Mesenchymal stem cell (in vitro differentiated cells and primary cell): ENCODE results near the gene DKK2.
"Not testable (repeated sequence)": the region's sequence is repeated elsewhere in the genome, so short reads cannot be mapped to it uniquely, and the experiment has no call there.

Experiments used
- DNase-seq: peaks from one replicate; pipeline ENCODE4 v3.0.0-alpha.2; 2013
- H2AFZ ChIP-seq: one replicate; pipeline ENCODE4 v1.6.1; 2013; ENCODE audit warnings: low read depth, mild to moderate bottlenecking, control low read depth, inconsistent platforms, low read length, moderate library complexity
- H2AK5ac ChIP-seq: 2 replicates; pipeline ENCODE4 v1.6.1; 2013; ENCODE audit warnings: low read length, moderate library complexity, mild to moderate bottlenecking, inconsistent platforms; ENCODE audit not compliant: severe bottlenecking
- H2BK120ac ChIP-seq: one replicate; pipeline ENCODE4 v1.6.1; 2013; ENCODE audit warnings: low read depth, mild to moderate bottlenecking, inconsistent platforms, low read length, moderate library complexity
- H2BK12ac ChIP-seq, 2 experiments: one replicate each; pipeline ENCODE4 v1.6.1; 2013; ENCODE audit warnings: inconsistent platforms in 2 of 2, low read length in 2 of 2, mild to moderate bottlenecking in 2 of 2, moderate library complexity in 2 of 2, control low read depth in 1 of 2
- H2BK15ac ChIP-seq: one replicate; pipeline ENCODE4 v1.6.1; 2013; ENCODE audit warnings: mild to moderate bottlenecking, low read depth, inconsistent platforms; ENCODE audit not compliant: poor library complexity, severe bottlenecking
- H2BK5ac ChIP-seq: 2 replicates; pipeline ENCODE4 v1.6.1; 2013; ENCODE audit warnings: low read depth, mild to moderate bottlenecking, low read length, control low read depth, inconsistent platforms; ENCODE audit not compliant: poor library complexity, severe bottlenecking
- H3K14ac ChIP-seq, 2 experiments: one replicate each; pipeline ENCODE4 v1.6.1; 2013; ENCODE audit warnings: inconsistent platforms in 2 of 2, low read length in 2 of 2, control low read depth in 1 of 2, mild to moderate bottlenecking in 1 of 2, moderate library complexity in 1 of 2
- H3K18ac ChIP-seq, 2 experiments: one replicate each; pipeline ENCODE4 v1.6.1; 2013; ENCODE audit warnings: inconsistent platforms in 2 of 2, low read length in 2 of 2, control low read depth in 1 of 2, low read depth in 1 of 2, mild to moderate bottlenecking in 1 of 2
- H3K23ac ChIP-seq, 2 experiments: one replicate each; pipeline ENCODE4 v1.6.1; 2013; ENCODE audit warnings: inconsistent platforms in 2 of 2, low read length in 2 of 2, mild to moderate bottlenecking in 2 of 2, moderate library complexity in 2 of 2, control low read depth in 1 of 2
- H3K27ac ChIP-seq: 2 replicates; pipeline ENCODE4 v1.5.1; 2013; ENCODE audit warnings: mild to moderate bottlenecking, moderate library complexity, low read length, control low read depth, inconsistent platforms; ENCODE audit not compliant: poor library complexity, severe bottlenecking
- H3K27me3 ChIP-seq, 2 experiments: 2 replicates each; pipeline versions ENCODE4 v1.6.1 to v1.7.0; 2013; ENCODE audit warnings: low read length in 2 of 2, mild to moderate bottlenecking in 2 of 2, moderate library complexity in 2 of 2, control low read depth in 1 of 2, inconsistent platforms in 1 of 2; ENCODE audit not compliant: control insufficient read depth in 1 of 2, insufficient read depth in 1 of 2
- H3K36me3 ChIP-seq, 2 experiments: 2 replicates each; pipeline versions ENCODE4 v1.6.1 to v1.7.0; 2013; ENCODE audit warnings: low read length in 2 of 2, control low read depth in 1 of 2, inconsistent platforms in 1 of 2, low read depth in 1 of 2, mild to moderate bottlenecking in 1 of 2; ENCODE audit not compliant: insufficient read depth in 2 of 2, control insufficient read depth in 1 of 2
- H3K4ac ChIP-seq, 2 experiments: one replicate each; pipeline ENCODE4 v1.6.1; 2013; ENCODE audit warnings: inconsistent platforms in 2 of 2, low read length in 2 of 2, mild to moderate bottlenecking in 2 of 2, moderate library complexity in 2 of 2, control low read depth in 1 of 2, low read depth in 1 of 2
- H3K4me1 ChIP-seq: 2 replicates; pipeline ENCODE4 v1.6.1; 2013; ENCODE audit warnings: low read depth, low read length, control low read depth; ENCODE audit not compliant: control insufficient read depth, insufficient read depth
- H3K4me2 ChIP-seq: 2 replicates; pipeline ENCODE4 v1.6.1; 2013; ENCODE audit warnings: low read length, mild to moderate bottlenecking, inconsistent platforms; ENCODE audit not compliant: poor library complexity, severe bottlenecking
- H3K4me3 ChIP-seq, 2 experiments: 2 replicates each; pipeline versions ENCODE4 v1.5.1 to v1.7.0; 2013; ENCODE audit warnings: low read length in 2 of 2, mild to moderate bottlenecking in 2 of 2, control low read depth in 1 of 2, low read depth in 1 of 2; ENCODE audit not compliant: insufficient read depth in 1 of 2
- H3K79me1 ChIP-seq: replicated peaks from 2 replicates; pipeline ENCODE4 v1.6.1; 2013; ENCODE audit warnings: mild to moderate bottlenecking, control low read depth, low read length, inconsistent platforms; ENCODE audit not compliant: poor library complexity, severe bottlenecking
- H3K9ac ChIP-seq: 2 replicates; pipeline ENCODE4 v1.7.0; 2013; ENCODE audit warnings: mild to moderate bottlenecking, low read length, moderate library complexity
- H3K9me3 ChIP-seq: 2 replicates; pipeline ENCODE4 v1.7.0; 2013; ENCODE audit warnings: mild to moderate bottlenecking, low read length; ENCODE audit not compliant: control insufficient read depth
- H4K8ac ChIP-seq: one replicate; pipeline ENCODE4 v1.6.1; 2013; ENCODE audit warnings: inconsistent platforms, mild to moderate bottlenecking, low read length, moderate library complexity
- H4K91ac ChIP-seq: one replicate; pipeline ENCODE4 v1.6.1; 2013; ENCODE audit warnings: mild to moderate bottlenecking, low read length, inconsistent platforms
- WGBS: methylation state at CpG from one replicate; pipeline ENCODE4 v1.1.7; 2013; ENCODE audit warnings: mixed read lengths; 5-methylcytosine and 5-hydroxymethylcytosine counted together

Gene DKK2

DNA sequence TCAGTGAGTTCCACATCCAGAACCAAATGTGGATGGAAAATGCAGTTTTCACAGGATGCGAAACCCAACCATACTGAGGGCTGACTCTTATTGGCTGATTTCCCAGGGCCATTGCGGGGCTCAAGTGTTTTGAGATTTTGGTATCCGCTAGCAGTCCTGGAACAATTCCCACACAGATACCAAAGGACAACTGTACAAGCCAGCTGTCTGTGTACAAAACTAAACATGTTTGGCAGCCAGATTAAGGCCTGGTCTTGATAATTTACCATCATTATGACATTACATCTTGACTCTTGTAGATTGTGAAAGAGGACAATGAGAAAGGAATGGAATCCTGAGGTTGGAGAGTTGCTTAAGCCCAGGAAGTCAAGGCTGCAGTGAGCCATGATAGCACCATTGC, 121.9 kb downstream of the DKK2 start:
- Histone ChIP-seq H2BK5ac (no peak overlapping the region), H3K4me1 (no peaks in the 10 kb centered on the region), H3K4ac (no peak overlapping the region), H2AK5ac (no peak overlapping the region), H3K27ac (no peak overlapping the region), H2AFZ (no peak overlapping the region), H3K9ac (no peak overlapping the region), H4K91ac (no peak overlapping the region), H2BK120ac (no peak overlapping the region), H3K9me3 (no peaks in the 10 kb centered on the region), H3K4me3 (no peak overlapping the region), H3K79me1 (no peaks in the 10 kb centered on the region), H2BK12ac (no peak overlapping the region), H3K14ac (no peak overlapping the region), H2BK15ac (no peak overlapping the region), H4K8ac (no peak overlapping the region), H3K18ac (no peak overlapping the region), H3K4me2 (no peak overlapping the region), H3K23ac (no peak overlapping the region), H3K36me3 (no peaks in the 10 kb centered on the region), H3K27me3 (no peaks in the 10 kb centered on the region)
- WGBS: 91% methylated on average over 3 of the region's 3 CpGs
- peak; percentile 49 for DNase-seq

DNA sequence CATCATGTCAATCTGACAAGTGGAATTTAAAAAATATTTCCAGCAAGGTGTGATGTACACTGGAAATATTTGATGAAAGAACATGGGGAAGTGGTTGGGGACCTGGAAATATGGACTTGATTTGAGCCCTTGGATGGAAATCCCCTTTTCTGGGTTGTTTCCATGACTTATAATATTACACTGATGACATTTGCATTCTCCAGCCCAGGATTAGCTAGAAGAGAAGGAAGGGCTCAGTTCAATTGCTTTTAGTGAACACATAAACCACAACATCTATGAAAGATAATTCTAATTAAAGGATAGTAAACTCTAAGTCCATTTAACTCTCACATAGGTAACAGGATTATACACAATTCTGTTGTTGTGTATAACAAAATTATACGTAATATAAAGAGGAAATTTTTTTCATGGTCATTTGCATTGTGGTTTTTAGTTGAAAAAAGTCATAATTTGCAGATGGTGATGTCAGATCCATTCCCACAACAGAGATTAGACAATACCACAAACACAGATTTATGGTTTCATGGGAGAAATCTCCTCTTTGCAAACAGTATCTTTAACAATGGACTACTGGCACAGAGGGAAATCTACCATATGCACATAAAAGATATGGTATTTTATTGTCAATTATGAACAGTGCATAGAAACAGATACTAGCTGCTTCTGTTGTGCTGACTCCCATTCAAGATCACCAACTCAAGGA, 126.5 kb downstream of the DKK2 start:
- Histone ChIP-seq H3K4me1 (no peaks in the 10 kb centered on the region), H2BK15ac (no peak overlapping the region), H2BK12ac (no peak overlapping the region), H3K79me1 (no peaks in the 10 kb centered on the region), H2AFZ (no peak overlapping the region), H3K9ac (no peak overlapping the region), H3K9me3 (peaks cover 2% of the 10 kb centered on the region), H4K8ac (no peak overlapping the region), H3K4ac (no peak overlapping the region), H2BK5ac (no peak overlapping the region), H3K27ac (no peak overlapping the region), H3K4me3 (no peak overlapping the region), H4K91ac (no peak overlapping the region), H3K23ac (no peak overlapping the region), H2BK120ac (no peak overlapping the region), H2AK5ac (no peak overlapping the region), H3K18ac (no peak overlapping the region), H3K4me2 (no peak overlapping the region), H3K14ac (no peak overlapping the region), H3K36me3 (no peaks in the 10 kb centered on the region), H3K27me3 (no peaks in the 10 kb centered on the region)
- WGBS: no CpG with 5 or more reads among the region's 1 CpG
- DNase-seq: no peak

DNA sequence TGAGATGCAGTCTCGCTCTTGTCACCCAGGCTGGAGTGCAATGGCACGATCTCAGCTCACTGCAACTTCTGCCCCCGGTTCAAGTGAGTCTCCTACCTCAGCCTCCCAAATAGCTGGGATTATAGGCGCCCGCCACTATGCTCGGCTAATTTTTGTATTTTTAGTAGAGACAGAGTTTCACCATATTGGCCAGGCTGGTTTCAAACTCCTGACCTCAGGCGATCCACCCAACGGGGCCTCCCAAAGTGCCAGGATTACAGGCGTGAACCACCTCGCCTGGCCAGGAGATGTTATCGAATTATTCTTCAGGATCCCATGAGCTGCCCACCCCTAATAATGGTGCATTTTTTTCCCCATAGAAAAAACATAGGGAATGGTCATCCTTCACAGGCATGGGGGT, 128.1 kb downstream of the DKK2 start:
- not testable (repeated sequence) for H2AK5ac ChIP-seq, H3K9ac ChIP-seq, H2BK15ac ChIP-seq, H3K23ac ChIP-seq, H3K14ac ChIP-seq, H3K18ac ChIP-seq, H2BK120ac ChIP-seq, H3K4me3 ChIP-seq, H2AFZ ChIP-seq, H2BK12ac ChIP-seq, H3K79me1 ChIP-seq, H3K27me3 ChIP-seq, DNase-seq, H3K9me3 ChIP-seq, H4K8ac ChIP-seq, H2BK5ac ChIP-seq, H4K91ac ChIP-seq, H3K4ac ChIP-seq, H3K36me3 ChIP-seq, H3K4me1 ChIP-seq, H3K27ac ChIP-seq, H3K4me2 ChIP-seq
- WGBS: 93% methylated on average over 11 of the region's 11 CpGs

DNA sequence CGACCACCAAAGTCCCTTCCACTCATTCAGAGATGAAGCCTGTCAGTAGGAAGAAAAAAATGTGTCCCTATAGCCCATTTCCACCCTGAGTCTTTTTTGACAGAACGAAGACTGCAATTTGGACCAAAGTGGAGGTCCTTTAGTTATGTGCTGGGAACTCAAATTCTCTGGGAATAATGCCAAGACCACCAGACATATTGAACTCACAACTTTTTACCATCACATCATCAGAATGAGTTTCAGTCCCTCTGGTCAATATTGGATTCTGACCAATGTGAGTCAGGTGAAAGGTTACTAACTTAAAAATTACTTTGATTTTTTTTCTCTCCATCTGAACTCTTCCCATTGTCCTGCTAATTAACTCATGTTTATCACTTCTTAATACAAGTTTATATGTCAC, 128.9 kb downstream of the DKK2 start:
- no peak overlapping the region for H3K23ac ChIP-seq
- H3K27ac ChIP-seq: no peak overlapping the region
- DNase-seq: no peak
- H3K14ac ChIP-seq: no peak overlapping the region
- no peak overlapping the region for H3K18ac ChIP-seq
- no peak overlapping the region for H2AFZ ChIP-seq
- H3K9ac ChIP-seq: no peak overlapping the region
- H2BK120ac ChIP-seq: no peak overlapping the region
- WGBS: no CpG with 5 or more reads among the region's 2 CpGs
- no peak overlapping the region for H2BK12ac ChIP-seq
- no peak overlapping the region for H2BK15ac ChIP-seq
- H3K4me1 ChIP-seq: no peaks in the 10 kb centered on the region
- peaks cover 3% of the 10 kb centered on the region for H3K9me3 ChIP-seq
- H3K27me3 ChIP-seq: no peaks in the 10 kb centered on the region
- no peak overlapping the region for H3K4me2 ChIP-seq
- no peak overlapping the region for H3K4me3 ChIP-seq
- H4K8ac ChIP-seq: no peak overlapping the region
- H3K79me1 ChIP-seq: no peaks in the 10 kb centered on the region
- no peak overlapping the region for H3K4ac ChIP-seq
- no peak overlapping the region for H2BK5ac ChIP-seq
- no peaks in the 10 kb centered on the region for H3K36me3 ChIP-seq
- no peak overlapping the region for H4K91ac ChIP-seq
- H2AK5ac ChIP-seq: no peak overlapping the region
